Measurements from ENCODE around the gene COLEC12. TPM values are rescaled to one million over a fixed set of nuclear protein-coding genes. Genes with fewer than 3 reads are reported as not detected.

Gene COLEC12
- total RNA-seq, 2 experiments from 2014 or later, result not detected

DNA sequence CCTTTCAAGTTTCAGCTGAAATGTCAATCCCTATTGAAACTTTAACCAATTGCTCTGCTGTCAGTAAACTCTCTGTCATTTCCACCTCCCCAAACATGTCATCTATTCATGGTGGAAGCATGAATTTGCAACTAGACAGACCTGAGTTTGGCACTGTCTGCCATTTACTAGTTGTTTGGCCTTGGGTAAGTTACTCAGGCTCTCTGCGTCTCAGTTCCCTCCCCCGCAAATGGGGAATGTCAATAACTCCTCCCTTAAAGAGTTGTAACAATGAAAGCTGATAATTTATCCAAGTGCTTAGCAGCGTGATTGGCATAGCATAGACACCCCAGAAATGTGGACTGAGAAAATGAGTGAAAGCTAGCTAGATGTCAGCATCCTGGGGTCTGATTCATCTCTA is 159.4 kb downstream of the COLEC12 start:
- Histone ChIP-seq H3K4me1 (ENCODE audit: insufficient read depth, low read length) (no peaks in the 10 kb centered on the region), H3K27ac (ENCODE audit: low read depth in 1 of 2, low read length in 2 of 2) (no peak overlapping the region), H3K4me3 (ENCODE audit: low read length) (no peak overlapping the region), H3K27me3 (ENCODE audit: control insufficient read depth in 1 of 2, insufficient read depth in 2 of 2, low read length in 2 of 2) (peaks cover 0 to 2% of the 10 kb centered on the region in 2 experiments), H3K36me3 (ENCODE audit: insufficient read depth, low read length) (no peaks in the 10 kb centered on the region), H3K9me3 (ENCODE audit: control insufficient read depth in 1 of 2, insufficient read depth in 1 of 2, low read length in 2 of 2) (no peaks in the 10 kb centered on the region)
- TF ChIP-seq, protein P1, sequence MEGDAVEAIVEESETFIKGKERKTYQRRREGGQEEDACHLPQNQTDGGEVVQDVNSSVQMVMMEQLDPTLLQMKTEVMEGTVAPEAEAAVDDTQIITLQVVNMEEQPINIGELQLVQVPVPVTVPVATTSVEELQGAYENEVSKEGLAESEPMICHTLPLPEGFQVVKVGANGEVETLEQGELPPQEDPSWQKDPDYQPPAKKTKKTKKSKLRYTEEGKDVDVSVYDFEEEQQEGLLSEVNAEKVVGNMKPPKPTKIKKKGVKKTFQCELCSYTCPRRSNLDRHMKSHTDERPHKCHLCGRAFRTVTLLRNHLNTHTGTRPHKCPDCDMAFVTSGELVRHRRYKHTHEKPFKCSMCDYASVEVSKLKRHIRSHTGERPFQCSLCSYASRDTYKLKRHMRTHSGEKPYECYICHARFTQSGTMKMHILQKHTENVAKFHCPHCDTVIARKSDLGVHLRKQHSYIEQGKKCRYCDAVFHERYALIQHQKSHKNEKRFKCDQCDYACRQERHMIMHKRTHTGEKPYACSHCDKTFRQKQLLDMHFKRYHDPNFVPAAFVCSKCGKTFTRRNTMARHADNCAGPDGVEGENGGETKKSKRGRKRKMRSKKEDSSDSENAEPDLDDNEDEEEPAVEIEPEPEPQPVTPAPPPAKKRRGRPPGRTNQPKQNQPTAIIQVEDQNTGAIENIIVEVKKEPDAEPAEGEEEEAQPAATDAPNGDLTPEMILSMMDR (IDR thresholded peaks at IDR 0.05), result no peak
- ATAC-seq (ENCODE audit: poor library complexity) (no peak), DNase-seq (no peak)
- Mint-ChIP-seq H3K4me3 (no peak overlapping the region), H3K9me3 (no peaks in the 10 kb centered on the region), H3K4me1 (ENCODE audit: low read depth) (no peaks in the 10 kb centered on the region), H3K36me3 (ENCODE audit: low read depth) (no peaks in the 10 kb centered on the region), H3K27me3 (peaks cover 12% of the 10 kb centered on the region), H3K27ac (no peak overlapping the region)
- intact Hi-C loops (cut with DNase I, micrococcal nuclease), result no loop called here
- CTCF ChIA-PET, result no interaction called here
- POLR2A ChIA-PET, result no interaction called here

DNA sequence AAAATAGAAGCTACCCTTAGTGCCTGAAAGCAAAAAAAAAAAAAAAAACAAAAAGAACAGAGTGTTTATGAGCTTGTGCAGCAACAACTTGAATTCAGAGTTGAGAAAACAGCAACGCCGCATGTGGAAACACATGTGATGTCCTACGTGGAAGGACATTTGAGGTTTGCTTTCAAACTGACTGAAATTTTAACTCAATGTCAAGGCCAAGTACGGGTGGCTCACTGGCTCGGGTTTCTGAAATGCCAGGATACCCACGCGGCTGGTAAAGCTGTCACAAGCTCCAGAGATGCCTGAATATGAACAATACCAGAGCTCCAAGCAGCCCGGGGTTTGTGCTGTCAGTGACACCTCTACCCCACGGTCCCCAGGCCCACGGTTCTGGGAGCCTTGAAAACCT is 160.5 kb downstream of the COLEC12 start:
- DNase-seq (no peak), ATAC-seq (ENCODE audit: poor library complexity) (no peak)
- H3K9me3 ChIP-seq (ENCODE audit: control insufficient read depth in 1 of 2, insufficient read depth in 1 of 2, low read length in 2 of 2), result no peaks in the 10 kb centered on the region
- no peak overlapping the region for H3K27ac ChIP-seq (ENCODE audit: low read depth in 1 of 2, low read length in 2 of 2)
- H3K4me3 ChIP-seq (ENCODE audit: low read length), result no peak overlapping the region
- Mint-ChIP-seq H3K4me3 (no peak overlapping the region), H3K27ac (no peak overlapping the region), H3K4me1 (ENCODE audit: low read depth) (no peaks in the 10 kb centered on the region), H3K27me3 (peaks cover 12% of the 10 kb centered on the region), H3K36me3 (ENCODE audit: low read depth) (no peaks in the 10 kb centered on the region), H3K9me3 (no peaks in the 10 kb centered on the region)
- peaks cover 0 to 2% of the 10 kb centered on the region in 2 experiments for H3K27me3 ChIP-seq (ENCODE audit: control insufficient read depth in 1 of 2, insufficient read depth in 2 of 2, low read length in 2 of 2)
- TF ChIP-seq, protein P1 (IDR thresholded peaks at IDR 0.05), result no peak
- H3K4me1 ChIP-seq (ENCODE audit: insufficient read depth, low read length), result no peaks in the 10 kb centered on the region
- ChIA-PET POLR2A (no interaction called here), CTCF (interaction anchor here (0.6 kb wide), 1 partner anchor 1112 kb away, joined by 3 read pairs; no protein-coding TSS in a partner anchor)
- no peaks in the 10 kb centered on the region for H3K36me3 ChIP-seq (ENCODE audit: insufficient read depth, low read length)
- intact Hi-C loops (cut with DNase I, micrococcal nuclease), result no loop called here

DNA sequence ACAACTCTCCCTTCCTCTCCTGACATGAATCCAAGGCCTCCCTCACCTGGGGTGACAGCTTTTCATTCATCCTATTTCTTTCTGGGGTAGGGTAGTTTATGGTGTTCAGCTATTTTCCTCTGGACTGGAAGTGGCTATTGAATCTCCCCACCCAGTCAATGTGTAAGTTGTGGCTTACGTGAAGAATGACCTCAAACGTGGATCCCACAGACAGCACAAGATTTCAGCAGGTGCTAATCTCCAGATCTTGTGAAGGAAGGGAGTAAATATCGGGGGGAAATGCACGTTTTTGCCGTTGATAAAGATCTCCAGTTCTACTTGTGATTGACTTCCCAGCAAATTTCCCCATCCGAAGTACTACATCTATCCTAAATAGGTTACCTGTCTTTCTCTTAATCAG is 161.3 kb downstream of the COLEC12 start:
- Histone ChIP-seq H3K4me3 (ENCODE audit: low read length) (no peak overlapping the region), H3K4me1 (ENCODE audit: insufficient read depth, low read length) (no peaks in the 10 kb centered on the region), H3K36me3 (ENCODE audit: insufficient read depth, low read length) (no peaks in the 10 kb centered on the region), H3K27ac (ENCODE audit: low read depth in 1 of 2, low read length in 2 of 2) (no peak overlapping the region), H3K9me3 (ENCODE audit: control insufficient read depth in 1 of 2, insufficient read depth in 1 of 2, low read length in 2 of 2) (no peaks in the 10 kb centered on the region), H3K27me3 (ENCODE audit: control insufficient read depth in 1 of 2, insufficient read depth in 2 of 2, low read length in 2 of 2) (peaks cover 0 to 4% of the 10 kb centered on the region in 2 experiments)
- intact Hi-C loops (cut with DNase I, micrococcal nuclease), result no loop called here
- CTCF ChIA-PET, result no interaction called here
- Mint-ChIP-seq H3K27ac (no peak overlapping the region), H3K4me3 (no peak overlapping the region), H3K4me1 (ENCODE audit: low read depth) (no peaks in the 10 kb centered on the region), H3K36me3 (ENCODE audit: low read depth) (no peaks in the 10 kb centered on the region), H3K27me3 (peaks cover 12% of the 10 kb centered on the region), H3K9me3 (no peaks in the 10 kb centered on the region)
- DNase-seq (no peak), ATAC-seq (ENCODE audit: poor library complexity) (no peak)
- POLR2A ChIA-PET, result no interaction called here
- TF ChIP-seq, protein P1 (IDR thresholded peaks at IDR 0.05), result no peak

All from CD4-positive, alpha-beta T cell (primary cell).